ENCODE data around the gene RTTN. TPM values are rescaled to one million over a fixed set of nuclear protein-coding genes. Genes with fewer than 3 reads are reported as not detected.

The RTTN gene
- total RNA-seq, 1 experiment from 2014 or later: 21.5 TPM

DNA sequence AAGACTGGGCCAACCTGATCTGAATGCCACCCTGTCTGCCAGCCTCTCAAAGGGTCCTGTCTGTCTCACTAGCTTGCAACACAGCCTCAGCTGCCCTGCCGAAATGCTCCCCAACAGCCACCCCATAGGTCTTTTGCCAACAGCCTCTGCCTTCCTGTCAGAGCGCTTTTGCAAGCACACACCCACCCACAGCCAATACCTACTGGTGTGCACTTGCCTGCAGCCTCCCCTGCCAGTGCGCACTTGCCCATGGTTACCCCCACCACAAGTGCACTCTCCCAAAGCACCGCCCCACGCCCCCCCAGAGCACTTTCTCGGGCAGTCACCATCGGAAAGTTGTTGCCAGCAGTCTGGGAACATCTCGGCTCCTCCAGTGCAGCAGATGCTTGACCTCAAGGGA lies 48.6 kb downstream of the RTTN start:
- ATAC-seq (no peak), DNase-seq (ENCODE audit: low spot score) (no peak)
- Mint-ChIP-seq H3K27me3 (ENCODE audit: low read depth) (no peaks in the 10 kb centered on the region), H3K36me3 (peaks cover 46% of the 10 kb centered on the region), H3K4me1 (peaks cover 13% of the 10 kb centered on the region), H3K9me3 (peaks cover 18% of the 10 kb centered on the region), H3K4me3 (no peak overlapping the region), H3K27ac (no peak overlapping the region)
- CTCF ChIA-PET: no interaction called here
- POLR2A ChIA-PET: no interaction called here
- TF ChIP-seq ZNF232 (CRISPR knock-in tag; IDR thresholded peaks at IDR 0.05): no peak
- TF ChIP-seq, protein P1, sequence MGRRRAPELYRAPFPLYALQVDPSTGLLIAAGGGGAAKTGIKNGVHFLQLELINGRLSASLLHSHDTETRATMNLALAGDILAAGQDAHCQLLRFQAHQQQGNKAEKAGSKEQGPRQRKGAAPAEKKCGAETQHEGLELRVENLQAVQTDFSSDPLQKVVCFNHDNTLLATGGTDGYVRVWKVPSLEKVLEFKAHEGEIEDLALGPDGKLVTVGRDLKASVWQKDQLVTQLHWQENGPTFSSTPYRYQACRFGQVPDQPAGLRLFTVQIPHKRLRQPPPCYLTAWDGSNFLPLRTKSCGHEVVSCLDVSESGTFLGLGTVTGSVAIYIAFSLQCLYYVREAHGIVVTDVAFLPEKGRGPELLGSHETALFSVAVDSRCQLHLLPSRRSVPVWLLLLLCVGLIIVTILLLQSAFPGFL (CRISPR knock-in tag; IDR thresholded peaks at IDR 0.05; ENCODE audit: borderline replicate concordance): no peak
- no peak for TF ChIP-seq SP1 (CRISPR knock-in tag; conservative IDR thresholded peaks at IDR 0.05)
- TF ChIP-seq NR1H2 (CRISPR knock-in tag; IDR thresholded peaks at IDR 0.05): no peak
- no peak for TF ChIP-seq NFATC4 (CRISPR knock-in tag; IDR thresholded peaks at IDR 0.05)
- no peak for TF ChIP-seq NR3C1 (CRISPR knock-in tag; conservative IDR thresholded peaks at IDR 0.05; ENCODE audit: low read depth)
- TF ChIP-seq, protein P2, sequence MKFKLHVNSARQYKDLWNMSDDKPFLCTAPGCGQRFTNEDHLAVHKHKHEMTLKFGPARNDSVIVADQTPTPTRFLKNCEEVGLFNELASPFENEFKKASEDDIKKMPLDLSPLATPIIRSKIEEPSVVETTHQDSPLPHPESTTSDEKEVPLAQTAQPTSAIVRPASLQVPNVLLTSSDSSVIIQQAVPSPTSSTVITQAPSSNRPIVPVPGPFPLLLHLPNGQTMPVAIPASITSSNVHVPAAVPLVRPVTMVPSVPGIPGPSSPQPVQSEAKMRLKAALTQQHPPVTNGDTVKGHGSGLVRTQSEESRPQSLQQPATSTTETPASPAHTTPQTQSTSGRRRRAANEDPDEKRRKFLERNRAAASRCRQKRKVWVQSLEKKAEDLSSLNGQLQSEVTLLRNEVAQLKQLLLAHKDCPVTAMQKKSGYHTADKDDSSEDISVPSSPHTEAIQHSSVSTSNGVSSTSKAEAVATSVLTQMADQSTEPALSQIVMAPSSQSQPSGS (CRISPR knock-in tag; IDR thresholded peaks at IDR 0.05; ENCODE audit: borderline replicate concordance, low read depth): no peak
- TF ChIP-seq ATF1 (CRISPR knock-in tag; IDR thresholded peaks at IDR 0.05): no peak
- no peak for TF ChIP-seq ZNF416 (CRISPR knock-in tag; IDR thresholded peaks at IDR 0.05)
- no peak for TF ChIP-seq SMAD3 (CRISPR knock-in tag; IDR thresholded peaks at IDR 0.05; ENCODE audit: borderline replicate concordance)
- TF ChIP-seq, protein P3, sequence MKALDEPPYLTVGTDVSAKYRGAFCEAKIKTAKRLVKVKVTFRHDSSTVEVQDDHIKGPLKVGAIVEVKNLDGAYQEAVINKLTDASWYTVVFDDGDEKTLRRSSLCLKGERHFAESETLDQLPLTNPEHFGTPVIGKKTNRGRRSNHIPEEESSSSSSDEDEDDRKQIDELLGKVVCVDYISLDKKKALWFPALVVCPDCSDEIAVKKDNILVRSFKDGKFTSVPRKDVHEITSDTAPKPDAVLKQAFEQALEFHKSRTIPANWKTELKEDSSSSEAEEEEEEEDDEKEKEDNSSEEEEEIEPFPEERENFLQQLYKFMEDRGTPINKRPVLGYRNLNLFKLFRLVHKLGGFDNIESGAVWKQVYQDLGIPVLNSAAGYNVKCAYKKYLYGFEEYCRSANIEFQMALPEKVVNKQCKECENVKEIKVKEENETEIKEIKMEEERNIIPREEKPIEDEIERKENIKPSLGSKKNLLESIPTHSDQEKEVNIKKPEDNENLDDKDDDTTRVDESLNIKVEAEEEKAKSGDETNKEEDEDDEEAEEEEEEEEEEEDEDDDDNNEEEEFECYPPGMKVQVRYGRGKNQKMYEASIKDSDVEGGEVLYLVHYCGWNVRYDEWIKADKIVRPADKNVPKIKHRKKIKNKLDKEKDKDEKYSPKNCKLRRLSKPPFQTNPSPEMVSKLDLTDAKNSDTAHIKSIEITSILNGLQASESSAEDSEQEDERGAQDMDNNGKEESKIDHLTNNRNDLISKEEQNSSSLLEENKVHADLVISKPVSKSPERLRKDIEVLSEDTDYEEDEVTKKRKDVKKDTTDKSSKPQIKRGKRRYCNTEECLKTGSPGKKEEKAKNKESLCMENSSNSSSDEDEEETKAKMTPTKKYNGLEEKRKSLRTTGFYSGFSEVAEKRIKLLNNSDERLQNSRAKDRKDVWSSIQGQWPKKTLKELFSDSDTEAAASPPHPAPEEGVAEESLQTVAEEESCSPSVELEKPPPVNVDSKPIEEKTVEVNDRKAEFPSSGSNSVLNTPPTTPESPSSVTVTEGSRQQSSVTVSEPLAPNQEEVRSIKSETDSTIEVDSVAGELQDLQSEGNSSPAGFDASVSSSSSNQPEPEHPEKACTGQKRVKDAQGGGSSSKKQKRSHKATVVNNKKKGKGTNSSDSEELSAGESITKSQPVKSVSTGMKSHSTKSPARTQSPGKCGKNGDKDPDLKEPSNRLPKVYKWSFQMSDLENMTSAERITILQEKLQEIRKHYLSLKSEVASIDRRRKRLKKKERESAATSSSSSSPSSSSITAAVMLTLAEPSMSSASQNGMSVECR (CRISPR knock-in tag; IDR thresholded peaks at IDR 0.05; ENCODE audit: borderline replicate concordance): no peak

DNA sequence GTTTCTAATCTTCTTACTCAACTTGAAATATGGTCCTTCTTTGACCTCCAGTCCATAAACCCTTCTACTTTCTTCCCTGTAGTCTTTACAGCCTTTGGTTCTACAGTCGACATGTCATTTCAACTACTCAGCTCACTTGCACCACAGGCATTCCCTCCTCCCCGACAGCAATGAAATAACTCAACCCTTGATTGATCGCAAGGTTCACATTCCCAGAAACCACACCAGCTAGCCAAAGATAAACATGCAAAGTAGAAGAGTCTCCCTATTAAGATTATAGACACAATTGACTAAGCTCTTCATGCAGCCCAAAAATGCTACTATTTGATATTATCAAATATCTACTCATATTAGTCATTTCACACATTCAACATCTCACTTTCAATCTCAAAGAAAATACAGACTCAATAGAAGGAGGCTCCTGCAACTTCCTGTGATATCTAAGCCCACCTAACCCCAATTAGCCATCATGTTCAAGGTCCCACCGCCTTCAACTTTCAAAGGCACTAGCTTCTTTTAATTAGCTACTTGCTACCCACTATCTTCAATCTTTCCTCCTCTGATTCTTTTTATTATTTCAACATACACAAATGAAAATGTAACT lies 50.8 kb downstream of the RTTN start:
- Mint-ChIP-seq H3K4me3 (no peak overlapping the region), H3K27ac (no peak overlapping the region), H3K27me3 (ENCODE audit: low read depth) (no peaks in the 10 kb centered on the region), H3K36me3 (peaks cover 36% of the 10 kb centered on the region), H3K9me3 (peaks cover 18% of the 10 kb centered on the region), H3K4me1 (peaks cover 13% of the 10 kb centered on the region)
- POLR2A ChIA-PET: interaction anchor here (0.6 kb wide), 1 partner anchor 88 kb away, joined by 3 read pairs; no protein-coding TSS in a partner anchor
- DNase-seq (ENCODE audit: low spot score) (no peak), ATAC-seq (no peak)
- CTCF ChIA-PET: no interaction called here
- TF ChIP-seq, protein P4, sequence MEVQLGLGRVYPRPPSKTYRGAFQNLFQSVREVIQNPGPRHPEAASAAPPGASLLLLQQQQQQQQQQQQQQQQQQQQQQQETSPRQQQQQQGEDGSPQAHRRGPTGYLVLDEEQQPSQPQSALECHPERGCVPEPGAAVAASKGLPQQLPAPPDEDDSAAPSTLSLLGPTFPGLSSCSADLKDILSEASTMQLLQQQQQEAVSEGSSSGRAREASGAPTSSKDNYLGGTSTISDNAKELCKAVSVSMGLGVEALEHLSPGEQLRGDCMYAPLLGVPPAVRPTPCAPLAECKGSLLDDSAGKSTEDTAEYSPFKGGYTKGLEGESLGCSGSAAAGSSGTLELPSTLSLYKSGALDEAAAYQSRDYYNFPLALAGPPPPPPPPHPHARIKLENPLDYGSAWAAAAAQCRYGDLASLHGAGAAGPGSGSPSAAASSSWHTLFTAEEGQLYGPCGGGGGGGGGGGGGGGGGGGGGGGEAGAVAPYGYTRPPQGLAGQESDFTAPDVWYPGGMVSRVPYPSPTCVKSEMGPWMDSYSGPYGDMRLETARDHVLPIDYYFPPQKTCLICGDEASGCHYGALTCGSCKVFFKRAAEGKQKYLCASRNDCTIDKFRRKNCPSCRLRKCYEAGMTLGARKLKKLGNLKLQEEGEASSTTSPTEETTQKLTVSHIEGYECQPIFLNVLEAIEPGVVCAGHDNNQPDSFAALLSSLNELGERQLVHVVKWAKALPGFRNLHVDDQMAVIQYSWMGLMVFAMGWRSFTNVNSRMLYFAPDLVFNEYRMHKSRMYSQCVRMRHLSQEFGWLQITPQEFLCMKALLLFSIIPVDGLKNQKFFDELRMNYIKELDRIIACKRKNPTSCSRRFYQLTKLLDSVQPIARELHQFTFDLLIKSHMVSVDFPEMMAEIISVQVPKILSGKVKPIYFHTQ (CRISPR knock-in tag; IDR thresholded peaks at IDR 0.05): no peak
- TF ChIP-seq, protein P1 (CRISPR knock-in tag; IDR thresholded peaks at IDR 0.05; ENCODE audit: borderline replicate concordance): no peak
- TF ChIP-seq SMAD4 (CRISPR knock-in tag; IDR thresholded peaks at IDR 0.05) (no peak), RELA (CRISPR knock-in tag; IDR thresholded peaks at IDR 0.05; ENCODE audit: borderline replicate concordance) (no peak), TCF7 (CRISPR knock-in tag; IDR thresholded peaks at IDR 0.05; ENCODE audit: low read depth) (no peak), ESRRA (CRISPR knock-in tag; IDR thresholded peaks at IDR 0.05; ENCODE audit: borderline replicate concordance) (no peak), OVOL2 (CRISPR knock-in tag; IDR thresholded peaks at IDR 0.05; ENCODE audit: borderline replicate concordance) (no peak), CBFB (CRISPR knock-in tag; IDR thresholded peaks at IDR 0.05; ENCODE audit: low read depth) (no peak)
- TF ChIP-seq, protein P5, sequence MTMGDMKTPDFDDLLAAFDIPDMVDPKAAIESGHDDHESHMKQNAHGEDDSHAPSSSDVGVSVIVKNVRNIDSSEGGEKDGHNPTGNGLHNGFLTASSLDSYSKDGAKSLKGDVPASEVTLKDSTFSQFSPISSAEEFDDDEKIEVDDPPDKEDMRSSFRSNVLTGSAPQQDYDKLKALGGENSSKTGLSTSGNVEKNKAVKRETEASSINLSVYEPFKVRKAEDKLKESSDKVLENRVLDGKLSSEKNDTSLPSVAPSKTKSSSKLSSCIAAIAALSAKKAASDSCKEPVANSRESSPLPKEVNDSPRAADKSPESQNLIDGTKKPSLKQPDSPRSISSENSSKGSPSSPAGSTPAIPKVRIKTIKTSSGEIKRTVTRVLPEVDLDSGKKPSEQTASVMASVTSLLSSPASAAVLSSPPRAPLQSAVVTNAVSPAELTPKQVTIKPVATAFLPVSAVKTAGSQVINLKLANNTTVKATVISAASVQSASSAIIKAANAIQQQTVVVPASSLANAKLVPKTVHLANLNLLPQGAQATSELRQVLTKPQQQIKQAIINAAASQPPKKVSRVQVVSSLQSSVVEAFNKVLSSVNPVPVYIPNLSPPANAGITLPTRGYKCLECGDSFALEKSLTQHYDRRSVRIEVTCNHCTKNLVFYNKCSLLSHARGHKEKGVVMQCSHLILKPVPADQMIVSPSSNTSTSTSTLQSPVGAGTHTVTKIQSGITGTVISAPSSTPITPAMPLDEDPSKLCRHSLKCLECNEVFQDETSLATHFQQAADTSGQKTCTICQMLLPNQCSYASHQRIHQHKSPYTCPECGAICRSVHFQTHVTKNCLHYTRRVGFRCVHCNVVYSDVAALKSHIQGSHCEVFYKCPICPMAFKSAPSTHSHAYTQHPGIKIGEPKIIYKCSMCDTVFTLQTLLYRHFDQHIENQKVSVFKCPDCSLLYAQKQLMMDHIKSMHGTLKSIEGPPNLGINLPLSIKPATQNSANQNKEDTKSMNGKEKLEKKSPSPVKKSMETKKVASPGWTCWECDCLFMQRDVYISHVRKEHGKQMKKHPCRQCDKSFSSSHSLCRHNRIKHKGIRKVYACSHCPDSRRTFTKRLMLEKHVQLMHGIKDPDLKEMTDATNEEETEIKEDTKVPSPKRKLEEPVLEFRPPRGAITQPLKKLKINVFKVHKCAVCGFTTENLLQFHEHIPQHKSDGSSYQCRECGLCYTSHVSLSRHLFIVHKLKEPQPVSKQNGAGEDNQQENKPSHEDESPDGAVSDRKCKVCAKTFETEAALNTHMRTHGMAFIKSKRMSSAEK (CRISPR knock-in tag; IDR thresholded peaks at IDR 0.05; ENCODE audit: borderline replicate concordance): no peak
